VCaP (cell line): ENCODE data around the gene ALDH18A1.
A peak's percentile ranks its signal among the peaks of the same experiment; 100 is the strongest.

Source experiments
- H3K27ac ChIP-seq: fragments of 450-650 bp; 2 replicates; pipeline ENCODE4 v1.5.1; 2017
- CTCF ChIP-seq: fragments of 450-650 bp; conservative IDR thresholded peaks from 2 replicates; pipeline ENCODE4 v1.5.1; 2017; ENCODE audit warnings: mild to moderate bottlenecking, moderate library complexity

The ALDH18A1 gene

GRCh38 chr10:95604630-95605029, 51.9 kb downstream of the ALDH18A1 start:
- H3K27ac ChIP-seq, result no peak overlapping the region
- TF ChIP-seq CTCF, result no peak

- H3K27ac ChIP-seq, result no peak overlapping the region
- TF ChIP-seq CTCF, result no peak
Measured at GRCh38 chr10:95602382-95602781, 54.1 kb downstream of the ALDH18A1 start.

GRCh38 chr10:95601116-95601719, 55.3 kb downstream of the ALDH18A1 start:
- TF ChIP-seq CTCF, result peak; percentile 96
- H3K27ac ChIP-seq, result no peak overlapping the region

- no peak for TF ChIP-seq CTCF
- no peak overlapping the region for H3K27ac ChIP-seq
Measured at GRCh38 chr10:95600158-95600557, 56.4 kb downstream of the ALDH18A1 start.

GRCh38 chr10:95597788-95598187, 58.7 kb downstream of the ALDH18A1 start:
- H3K27ac ChIP-seq, result no peak overlapping the region
- no peak for TF ChIP-seq CTCF

GRCh38 chr10:95588025-95588424, 68.5 kb downstream of the ALDH18A1 start:
- no peak for TF ChIP-seq CTCF

GRCh38 chr10:95579835-95580535, 76.5 kb downstream of the ALDH18A1 start:
- H3K27ac ChIP-seq, result no peak overlapping the region
- no peak for TF ChIP-seq CTCF

More at GRCh38 chr10:95588025-95588424, 68.5 kb downstream of the ALDH18A1 start:
- H3K27ac ChIP-seq, result no peak overlapping the region
